NCI-H345 treated with DMSO at 0.1 percent for 48 hours (cell line): Measurements from ENCODE around the gene CACNA1C.

Experiments used
- DNase-seq: peaks from one replicate; lab custom pipeline; 2025; ENCODE audit not compliant: unreplicated experiment; lab: John Stamatoyannopoulos, UW

The CACNA1C gene

GRCh38 chr12:2439332-2440100 is 386.7 kb downstream of the CACNA1C start:
- no peak for DNase-seq

- no peak for DNase-seq
Observed at GRCh38 chr12:2443776-2444175, 391.0 kb downstream of the CACNA1C start.

- no peak for DNase-seq
Observed at GRCh38 chr12:2445968-2446367, 393.2 kb downstream of the CACNA1C start.

GRCh38 chr12:2447861-2448260 is 395.1 kb downstream of the CACNA1C start:
- no peak for DNase-seq

GRCh38 chr12:2449586-2449985 is 396.8 kb downstream of the CACNA1C start:
- DNase-seq: no peak

GRCh38 chr12:2450553-2450952 is 397.8 kb downstream of the CACNA1C start:
- DNase-seq: no peak

- no peak for DNase-seq
Observed at GRCh38 chr12:2451025-2451424, 398.2 kb downstream of the CACNA1C start.

GRCh38 chr12:2451497-2451896 is 398.7 kb downstream of the CACNA1C start:
- DNase-seq: no peak

GRCh38 chr12:2453076-2453760 is 400.4 kb downstream of the CACNA1C start:
- DNase-seq: no peak

GRCh38 chr12:2453761-2454090 is 400.9 kb downstream of the CACNA1C start:
- no peak for DNase-seq

GRCh38 chr12:2454601-2455177 is 401.9 kb downstream of the CACNA1C start:
- no peak for DNase-seq

- no peak for DNase-seq
Observed at GRCh38 chr12:2455410-2455809, 402.6 kb downstream of the CACNA1C start.

- DNase-seq: no peak
Observed at GRCh38 chr12:2456122-2456812, 403.5 kb downstream of the CACNA1C start.

GRCh38 chr12:2456813-2457186 is 404.0 kb downstream of the CACNA1C start:
- DNase-seq: peak; percentile 100

GRCh38 chr12:2457215-2457932 is 404.6 kb downstream of the CACNA1C start:
- no peak for DNase-seq

- DNase-seq: no peak
Observed at GRCh38 chr12:2457933-2458414, 405.2 kb downstream of the CACNA1C start.

- no peak for DNase-seq
Observed at GRCh38 chr12:2460051-2460670, 407.4 kb downstream of the CACNA1C start.

GRCh38 chr12:2461046-2461445 is 408.3 kb downstream of the CACNA1C start:
- no peak for DNase-seq

GRCh38 chr12:2461645-2462044 is 408.9 kb downstream of the CACNA1C start:
- DNase-seq: no peak

GRCh38 chr12:2462087-2462486 is 409.3 kb downstream of the CACNA1C start:
- no peak for DNase-seq

GRCh38 chr12:2463719-2464118 is 410.9 kb downstream of the CACNA1C start:
- no peak for DNase-seq
